Neural progenitor cell (in vitro differentiated cells): ENCODE data around the gene EPSTI1.

Experiments used
- CTCF ChIP-seq: fragments of 200-600 bp; sonication (generic); IDR thresholded peaks from 2 replicates; pipeline ENCODE4 v1.5.1; 2017; ENCODE audit warnings: antibody characterized with exemption, mild to moderate bottlenecking
- EZH2 ChIP-seq: fragments of 200-600 bp; sonication (generic); IDR thresholded peaks from 2 replicates; pipeline ENCODE4 v1.6.1; 2017; ENCODE audit warnings: antibody characterized with exemption, mild to moderate bottlenecking, moderate library complexity

DNA sequence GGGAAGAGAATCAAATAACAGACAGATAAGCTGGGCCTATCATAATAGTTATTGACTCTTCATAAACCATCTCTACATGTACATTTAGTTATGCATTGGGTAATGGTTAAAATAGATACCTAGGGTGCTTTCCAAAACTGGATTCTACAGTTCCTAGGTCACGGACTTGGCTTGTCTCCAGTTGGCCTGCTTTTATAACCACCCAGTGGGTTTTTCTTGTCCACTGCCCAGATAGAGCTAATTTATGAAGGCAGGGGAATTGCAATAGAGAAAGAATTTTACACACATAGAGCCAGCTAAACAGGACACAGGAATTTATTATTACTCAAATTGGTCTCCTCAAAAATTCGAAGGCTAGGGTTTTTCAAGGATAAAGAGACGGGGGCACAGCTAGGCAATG is 113.3 kb downstream of the EPSTI1 start:
- no peak for TF ChIP-seq CTCF
- TF ChIP-seq EZH2 = no peak
